ENCODE results near the gene HERC2.

Gene HERC2

DNA sequence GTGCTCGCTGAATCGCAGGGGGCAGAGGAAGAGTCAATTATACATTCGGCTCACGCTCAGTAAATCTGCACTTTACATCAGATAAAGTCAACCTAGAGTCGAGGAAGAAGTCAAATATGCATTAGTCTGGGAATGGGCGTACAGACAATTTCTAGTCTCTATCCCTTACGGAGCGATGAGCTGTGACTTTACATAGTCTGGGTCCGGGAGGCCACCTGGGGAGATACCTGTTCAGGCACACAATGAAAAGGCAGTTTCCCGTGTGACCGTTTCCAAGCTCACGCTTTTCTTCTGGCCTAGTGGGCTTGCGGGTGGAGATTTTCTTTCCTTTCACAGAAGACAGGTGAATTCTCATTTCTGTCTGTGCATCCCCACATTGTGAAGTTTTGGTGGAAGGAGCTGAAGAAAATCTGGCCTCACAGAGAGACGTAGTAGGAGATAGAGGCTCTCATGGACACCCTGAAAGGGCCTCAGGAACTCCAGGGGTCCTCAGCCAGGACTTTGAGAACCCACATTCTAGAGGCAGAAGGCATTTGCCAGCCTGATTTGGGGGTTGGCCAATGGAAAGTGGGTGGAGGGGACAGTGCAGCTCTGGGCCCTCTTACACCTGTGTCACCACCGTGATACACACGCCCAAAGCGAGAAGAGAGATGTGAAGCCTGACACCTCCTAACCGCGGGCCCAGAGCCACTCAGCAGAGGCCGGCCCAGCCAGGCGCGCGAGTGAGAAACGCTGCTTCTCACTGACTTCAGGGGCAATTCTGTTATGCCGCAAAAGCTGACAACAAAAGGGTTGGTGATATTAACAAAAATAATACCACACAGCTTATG is 212.1 kb downstream of the HERC2 start:
- H3K36me3 ChIP-seq (ENCODE audit: control insufficient read depth, insufficient read depth, low read length), result peaks cover 4% of the 10 kb centered on the region
- no peaks in the 10 kb centered on the region for H3K9me3 ChIP-seq (ENCODE audit: control insufficient read depth, low read length)
- H3K27ac ChIP-seq (ENCODE audit: insufficient read depth, low read depth, low read length, poor library complexity, severe bottlenecking), result no peak overlapping the region
- no peak overlapping the region for H3K4me3 ChIP-seq (ENCODE audit: insufficient read depth, low read depth, low read length)
- WGBS, 2 experiments, result 91 to 94% methylated on average over 25 of the region's 25 CpGs
- peaks cover 27% of the 10 kb centered on the region for H3K27me3 ChIP-seq (ENCODE audit: control insufficient read depth, insufficient read depth, low read length, poor library complexity, severe bottlenecking)
- H3K4me1 ChIP-seq (ENCODE audit: control insufficient read depth, insufficient read depth, low read length), result no peaks in the 10 kb centered on the region

DNA sequence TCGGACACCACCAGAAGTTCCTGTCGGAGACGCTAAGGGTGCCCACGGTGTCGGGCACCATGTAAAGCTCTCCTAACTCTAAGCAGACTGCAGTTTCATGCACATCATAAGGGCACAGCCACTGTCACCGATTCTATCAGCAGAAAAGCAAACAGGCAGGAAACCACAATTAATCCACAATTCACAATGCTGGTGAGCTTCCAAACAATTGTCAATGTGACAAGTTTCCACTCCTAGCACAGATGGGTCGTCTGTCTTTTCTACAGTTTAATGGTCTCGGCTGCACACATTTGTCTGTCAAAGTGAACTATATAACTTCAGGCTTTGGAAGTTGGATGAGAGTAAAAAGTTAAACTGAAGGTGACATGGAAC is 214.1 kb downstream of the HERC2 start:
- Histone ChIP-seq H3K27me3 (ENCODE audit: control insufficient read depth, insufficient read depth, low read length, poor library complexity, severe bottlenecking) (peaks cover 27% of the 10 kb centered on the region), H3K9me3 (ENCODE audit: control insufficient read depth, low read length) (no peaks in the 10 kb centered on the region), H3K27ac (ENCODE audit: insufficient read depth, low read depth, low read length, poor library complexity, severe bottlenecking) (no peak overlapping the region), H3K36me3 (ENCODE audit: control insufficient read depth, insufficient read depth, low read length) (peaks cover 4% of the 10 kb centered on the region), H3K4me3 (ENCODE audit: insufficient read depth, low read depth, low read length) (no peak overlapping the region), H3K4me1 (ENCODE audit: control insufficient read depth, insufficient read depth, low read length) (no peaks in the 10 kb centered on the region)
- 60 to 65% methylated on average over 8 of the region's 8 CpGs for WGBS, 2 experiments

DNA sequence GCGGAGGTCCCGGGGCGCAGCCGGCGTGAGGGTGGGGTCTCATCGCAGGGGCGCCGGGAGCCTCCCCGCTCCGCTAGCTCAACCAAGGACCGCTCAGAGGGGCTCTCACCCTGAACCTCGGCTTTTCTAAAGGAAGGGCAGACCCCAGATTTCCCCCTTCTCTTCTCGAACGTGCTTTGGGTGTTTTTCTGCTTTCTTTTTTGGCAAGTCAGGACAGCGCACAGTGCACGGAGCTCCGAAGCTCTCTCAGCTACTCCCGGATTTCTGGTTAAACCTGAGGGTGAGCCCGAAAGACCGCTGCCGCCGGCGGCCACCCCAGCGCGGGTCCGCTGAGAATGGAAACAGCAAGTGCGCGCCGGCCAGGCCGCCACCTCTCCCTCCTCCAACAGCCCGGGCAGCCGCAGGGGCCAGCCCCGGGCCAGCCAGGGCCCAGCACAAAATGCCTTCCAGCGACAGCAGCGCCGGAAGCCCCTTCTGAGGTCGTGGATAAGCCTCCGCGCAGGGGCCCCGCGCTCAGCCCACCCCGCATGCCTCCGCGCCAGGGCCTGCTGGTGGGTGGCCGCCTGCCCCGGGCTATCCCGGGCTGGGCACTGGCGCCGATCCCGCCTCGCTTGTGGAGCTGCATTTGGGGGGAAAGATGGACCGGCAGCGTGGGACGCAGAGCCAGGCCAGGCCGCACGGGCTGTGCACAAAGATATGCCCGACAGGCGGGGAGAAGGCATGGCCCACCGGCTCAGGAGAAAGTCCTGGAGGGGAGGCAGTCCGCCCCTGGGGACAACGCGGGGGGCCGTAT is 214.7 kb downstream of the HERC2 start:
- Histone ChIP-seq H3K36me3 (ENCODE audit: control insufficient read depth, insufficient read depth, low read length) (peaks cover 4% of the 10 kb centered on the region), H3K4me1 (ENCODE audit: control insufficient read depth, insufficient read depth, low read length) (no peaks in the 10 kb centered on the region), H3K27ac (ENCODE audit: insufficient read depth, low read depth, low read length, poor library complexity, severe bottlenecking) (no peak overlapping the region), H3K27me3 (ENCODE audit: control insufficient read depth, insufficient read depth, low read length, poor library complexity, severe bottlenecking) (peaks cover 30% of the 10 kb centered on the region), H3K9me3 (ENCODE audit: control insufficient read depth, low read length) (no peaks in the 10 kb centered on the region), H3K4me3 (ENCODE audit: insufficient read depth, low read depth, low read length) (peak overlapping the region; percentile 41)
- 6 to 7% methylated on average over 63 of the region's 63 CpGs for WGBS, 2 experiments

DNA sequence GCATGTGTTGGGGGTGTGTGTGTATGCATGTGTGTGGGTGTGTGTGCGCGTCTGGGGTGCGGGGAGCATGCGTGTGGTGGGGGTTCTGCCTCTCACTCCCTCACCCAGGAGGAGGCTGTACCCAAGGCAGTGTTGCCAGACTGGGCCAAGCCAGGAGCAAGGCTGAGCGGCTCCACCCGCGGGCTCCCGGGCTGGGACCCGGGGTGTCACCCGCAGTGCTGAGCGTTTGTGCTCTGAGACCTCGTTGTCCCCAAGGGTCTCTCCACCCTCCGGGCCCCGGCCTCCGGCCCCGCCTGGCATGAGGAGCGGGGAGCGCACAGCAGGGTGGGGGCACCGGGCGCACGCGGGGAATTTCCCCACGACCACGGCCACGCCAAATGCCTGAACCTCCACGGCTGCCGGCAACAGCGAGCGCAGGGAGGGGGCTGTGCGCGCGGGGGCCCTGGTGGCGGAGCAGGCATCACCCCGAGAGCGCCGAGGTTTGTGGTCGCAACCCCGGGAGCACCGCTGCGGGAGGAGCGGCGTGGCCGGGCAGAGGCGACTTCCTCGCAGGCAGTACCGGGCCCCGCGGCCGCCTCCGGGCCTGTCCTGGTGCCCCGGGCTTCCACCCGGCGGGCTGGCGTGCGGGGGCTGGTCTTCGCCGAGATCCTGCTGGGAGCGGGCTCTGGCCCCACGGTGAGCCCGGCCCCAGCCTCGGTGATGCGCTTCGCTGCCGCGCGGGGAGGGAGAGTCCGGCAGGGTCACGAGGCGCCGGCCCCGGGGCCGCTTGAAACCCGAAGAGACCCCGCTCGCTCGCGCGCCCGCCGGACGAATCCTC is 215.5 kb downstream of the HERC2 start:
- peaks cover 38% of the 10 kb centered on the region for H3K27me3 ChIP-seq (ENCODE audit: control insufficient read depth, insufficient read depth, low read length, poor library complexity, severe bottlenecking)
- H3K36me3 ChIP-seq (ENCODE audit: control insufficient read depth, insufficient read depth, low read length), result peaks cover 3% of the 10 kb centered on the region
- WGBS, 2 experiments, result 9 to 10% methylated on average over 81 of the region's 81 CpGs
- H3K4me3 ChIP-seq (ENCODE audit: insufficient read depth, low read depth, low read length), result peak overlapping the region; percentile 41
- no peaks in the 10 kb centered on the region for H3K9me3 ChIP-seq (ENCODE audit: control insufficient read depth, low read length)
- no peak overlapping the region for H3K27ac ChIP-seq (ENCODE audit: insufficient read depth, low read depth, low read length, poor library complexity, severe bottlenecking)
- H3K4me1 ChIP-seq (ENCODE audit: control insufficient read depth, insufficient read depth, low read length), result peaks cover 5% of the 10 kb centered on the region

DNA sequence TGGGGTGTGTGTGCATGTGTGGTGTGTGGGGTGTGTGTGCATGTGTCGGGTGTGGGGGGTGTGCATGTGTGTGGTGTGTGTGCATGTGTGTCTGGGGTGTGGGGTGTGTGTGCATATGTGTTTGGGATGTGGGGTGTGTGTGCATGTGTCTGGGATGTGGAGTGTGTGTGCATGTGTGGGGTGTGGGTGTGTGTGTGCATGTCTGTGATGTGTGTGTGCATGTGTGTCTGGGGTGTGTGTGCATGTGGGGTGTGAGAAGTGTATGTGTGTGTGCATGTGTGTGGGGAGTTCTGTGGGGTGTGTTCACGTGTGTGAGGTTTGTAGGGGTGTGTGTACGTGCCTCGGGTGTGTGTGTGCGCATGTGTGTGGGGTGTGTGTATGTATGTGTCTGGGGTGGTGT is 216.2 kb downstream of the HERC2 start:
- Histone ChIP-seq H3K27me3 (ENCODE audit: control insufficient read depth, insufficient read depth, low read length, poor library complexity, severe bottlenecking) (peaks cover 45% of the 10 kb centered on the region), H3K36me3 (ENCODE audit: control insufficient read depth, insufficient read depth, low read length) (no peaks in the 10 kb centered on the region), H3K27ac (ENCODE audit: insufficient read depth, low read depth, low read length, poor library complexity, severe bottlenecking) (no peak overlapping the region), H3K9me3 (ENCODE audit: control insufficient read depth, low read length) (no peaks in the 10 kb centered on the region), H3K4me1 (ENCODE audit: control insufficient read depth, insufficient read depth, low read length) (peaks cover 5% of the 10 kb centered on the region), H3K4me3 (ENCODE audit: insufficient read depth, low read depth, low read length) (no peak overlapping the region)
- WGBS, 2 experiments, result 92 to 95% methylated on average over 5 of the region's 5 CpGs

DNA sequence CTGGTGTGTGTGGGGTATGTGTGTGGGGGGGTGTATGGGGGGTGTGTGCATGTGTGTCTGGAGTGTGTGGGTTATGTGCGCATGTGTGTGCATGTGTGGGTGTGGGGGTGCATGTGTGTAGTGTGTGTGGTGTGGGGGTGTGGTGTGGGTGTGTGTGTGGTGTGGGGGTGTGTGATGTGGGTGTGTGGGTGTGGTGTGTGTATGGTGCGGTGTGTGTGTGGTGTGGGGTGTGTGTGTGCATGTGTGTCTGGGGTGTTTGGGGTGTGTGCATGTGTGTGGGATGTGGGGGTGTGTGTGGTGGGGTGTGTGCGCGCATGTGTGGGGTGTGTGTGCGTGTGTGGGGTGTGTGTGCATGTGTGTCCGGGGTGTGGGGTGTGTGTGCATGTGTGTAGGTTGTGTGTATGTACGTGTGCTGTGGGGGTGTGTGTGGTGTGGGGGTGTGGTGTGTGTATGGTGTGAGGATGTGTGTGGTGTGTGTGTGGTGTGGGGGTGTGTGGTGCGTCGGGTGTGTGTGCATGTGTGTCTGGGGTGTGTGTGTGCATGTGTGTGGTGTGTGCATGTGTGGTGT is 216.7 kb downstream of the HERC2 start:
- H3K27me3 ChIP-seq (ENCODE audit: control insufficient read depth, insufficient read depth, low read length, poor library complexity, severe bottlenecking), result peaks cover 50% of the 10 kb centered on the region
- WGBS, 2 experiments, result 95 to 98% methylated on average over 9 of the region's 9 CpGs

DNA sequence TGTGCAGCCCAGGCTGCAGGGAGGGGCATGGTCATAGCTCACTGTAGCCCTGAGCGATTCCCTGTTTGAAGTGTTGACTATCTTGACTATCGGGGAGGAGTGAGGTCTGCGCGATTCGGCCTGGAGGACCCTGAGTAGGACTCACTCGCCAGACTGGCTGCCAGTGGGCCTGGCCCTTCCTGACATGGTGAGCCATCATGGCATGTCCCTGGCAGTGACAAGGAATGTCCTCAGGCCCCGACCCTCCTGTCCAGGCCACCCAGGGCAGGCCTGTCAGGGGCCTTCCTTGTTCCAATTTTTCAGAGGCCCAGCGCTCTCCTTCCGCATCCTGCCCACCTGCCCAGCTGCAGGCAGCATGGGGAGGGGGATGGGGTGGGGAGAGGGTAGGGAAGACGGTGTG is 217.7 kb downstream of the HERC2 start:
- H3K36me3 ChIP-seq (ENCODE audit: control insufficient read depth, insufficient read depth, low read length), result no peaks in the 10 kb centered on the region
- H3K9me3 ChIP-seq (ENCODE audit: control insufficient read depth, low read length), result no peaks in the 10 kb centered on the region
- no peak overlapping the region for H3K27ac ChIP-seq (ENCODE audit: insufficient read depth, low read depth, low read length, poor library complexity, severe bottlenecking)
- H3K4me3 ChIP-seq (ENCODE audit: insufficient read depth, low read depth, low read length), result no peak overlapping the region
- H3K27me3 ChIP-seq (ENCODE audit: control insufficient read depth, insufficient read depth, low read length, poor library complexity, severe bottlenecking), result peaks cover 59% of the 10 kb centered on the region
- WGBS, 2 experiments, result 62% methylated on average over 10 of the region's 10 CpGs
- peaks cover 5% of the 10 kb centered on the region for H3K4me1 ChIP-seq (ENCODE audit: control insufficient read depth, insufficient read depth, low read length)

More for the DNA sequence above, 216.7 kb downstream of the HERC2 start:
- peaks cover 5% of the 10 kb centered on the region for H3K4me1 ChIP-seq (ENCODE audit: control insufficient read depth, insufficient read depth, low read length)
- no peak overlapping the region for H3K27ac ChIP-seq (ENCODE audit: insufficient read depth, low read depth, low read length, poor library complexity, severe bottlenecking)
- H3K9me3 ChIP-seq (ENCODE audit: control insufficient read depth, low read length), result no peaks in the 10 kb centered on the region
- no peak overlapping the region for H3K4me3 ChIP-seq (ENCODE audit: insufficient read depth, low read depth, low read length)
- H3K36me3 ChIP-seq (ENCODE audit: control insufficient read depth, insufficient read depth, low read length), result no peaks in the 10 kb centered on the region

DNA sequence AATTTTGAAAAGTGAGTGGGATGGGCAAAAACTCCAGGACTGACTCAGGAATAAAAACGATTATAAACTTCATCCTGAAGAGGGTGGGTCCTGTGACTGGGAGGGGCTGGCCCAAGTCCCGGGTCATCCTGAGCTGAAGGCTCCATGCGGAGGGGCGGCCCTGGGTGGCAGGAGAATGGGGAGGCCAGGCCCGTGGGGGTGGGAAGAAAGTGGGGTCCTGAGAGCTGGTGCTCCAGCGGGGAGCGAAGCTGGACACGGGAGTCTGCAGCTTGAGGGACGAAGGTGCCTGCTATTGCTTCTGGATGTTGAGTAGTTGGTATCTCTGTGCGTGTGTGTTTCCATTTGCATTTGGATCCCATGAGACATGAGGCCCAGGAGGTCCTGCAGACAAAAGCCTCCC is 218.1 kb downstream of the HERC2 start:
- Histone ChIP-seq H3K27ac (ENCODE audit: insufficient read depth, low read depth, low read length, poor library complexity, severe bottlenecking) (no peak overlapping the region), H3K4me1 (ENCODE audit: control insufficient read depth, insufficient read depth, low read length) (peaks cover 8% of the 10 kb centered on the region), H3K9me3 (ENCODE audit: control insufficient read depth, low read length) (no peaks in the 10 kb centered on the region), H3K36me3 (ENCODE audit: control insufficient read depth, insufficient read depth, low read length) (no peaks in the 10 kb centered on the region), H3K4me3 (ENCODE audit: insufficient read depth, low read depth, low read length) (no peak overlapping the region), H3K27me3 (ENCODE audit: control insufficient read depth, insufficient read depth, low read length, poor library complexity, severe bottlenecking) (peaks cover 64% of the 10 kb centered on the region)
- 81 to 83% methylated on average over 10 of the region's 10 CpGs for WGBS, 2 experiments

DNA sequence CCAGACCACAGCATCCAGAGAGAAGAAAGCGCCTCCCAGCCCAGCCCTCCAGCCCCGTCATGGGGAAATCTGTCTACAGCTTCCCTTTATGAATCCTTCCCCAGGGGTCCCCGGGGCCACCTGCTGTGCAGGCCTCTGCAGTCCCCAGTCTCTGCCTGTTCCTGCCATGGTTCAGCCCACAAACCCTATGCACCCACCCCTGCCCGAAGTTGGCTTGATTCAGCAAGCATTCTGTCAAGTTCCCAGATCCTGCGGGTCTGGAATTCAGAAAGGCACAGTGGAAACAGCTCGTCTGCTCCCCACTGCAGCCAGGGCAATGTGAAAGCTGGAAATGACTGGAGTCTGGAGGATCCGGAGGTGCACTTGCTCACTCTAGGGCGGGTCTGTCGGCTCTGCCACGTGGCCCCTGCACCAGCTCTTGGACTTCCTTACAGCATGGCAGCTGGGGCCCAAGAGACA is 220.0 kb downstream of the HERC2 start:
- no peaks in the 10 kb centered on the region for H3K9me3 ChIP-seq (ENCODE audit: control insufficient read depth, low read length)
- 67 to 72% methylated on average over 10 of the region's 10 CpGs for WGBS, 2 experiments
- H3K4me3 ChIP-seq (ENCODE audit: insufficient read depth, low read depth, low read length), result no peak overlapping the region
- H3K4me1 ChIP-seq (ENCODE audit: control insufficient read depth, insufficient read depth, low read length), result peaks cover 14% of the 10 kb centered on the region
- H3K36me3 ChIP-seq (ENCODE audit: control insufficient read depth, insufficient read depth, low read length), result no peaks in the 10 kb centered on the region
- H3K27me3 ChIP-seq (ENCODE audit: control insufficient read depth, insufficient read depth, low read length, poor library complexity, severe bottlenecking), result peaks cover 69% of the 10 kb centered on the region
- no peak overlapping the region for H3K27ac ChIP-seq (ENCODE audit: insufficient read depth, low read depth, low read length, poor library complexity, severe bottlenecking)

All from ectodermal cell (in vitro differentiated cells).